A549 (cell line): ENCODE measurements around the gene HMG20B.

Source experiments
- CEBPB ChIP-seq, 2 experiments: fragments of >200 bp in 1 of 2; sonication (Bioruptor Twin) in 1 of 2; formaldehyde crosslinking in 1 of 2; IDR thresholded peaks; 2 replicates each; pipeline ENCODE4 v1.6.1; 2012 to 2016
- CHD4 ChIP-seq: fragments of 200-600 bp; sonication (generic); IDR thresholded peaks from 2 replicates; pipeline ENCODE4 v1.6.1; 2016; ENCODE audit warnings: antibody characterized with exemption, mild to moderate bottlenecking, borderline replicate concordance
- CTCF ChIP-seq: fragments of >200 bp; sonication (Bioruptor Twin); formaldehyde crosslinking; IDR thresholded peaks from 3 replicates; pipeline ENCODE4 v1.5.1; 2016
- HOXB5 ChIP-seq: fragments of 250-450 bp; sonication (Bioruptor Pico); IDR thresholded peaks from 2 replicates; pipeline ENCODE4 v1.5.0; 2020; ENCODE audit warnings: mild to moderate bottlenecking, moderate library complexity
- KDM1A ChIP-seq: fragments of 200-600 bp; sonication (generic); IDR thresholded peaks from 2 replicates; pipeline ENCODE4 v1.6.1; 2016; ENCODE audit warnings: low read depth, mild to moderate bottlenecking
- MAFK ChIP-seq: fragments of 450-650 bp; IDR thresholded peaks from 2 replicates; pipeline ENCODE4 v1.6.1; 2014; ENCODE audit not compliant: partially characterized antibody
- MAX ChIP-seq: IDR thresholded peaks from 2 replicates; pipeline ENCODE4 v1.6.1; 2012
- POLR2A ChIP-seq: IDR thresholded peaks from 2 replicates; pipeline ENCODE4 v1.6.1; 2012; ENCODE audit warnings: mild to moderate bottlenecking, low read length
- REST ChIP-seq: fragments of 200-600 bp; sonication (generic); IDR thresholded peaks from 2 replicates; pipeline ENCODE4 v1.6.1; 2016; ENCODE audit warnings: antibody characterized with exemption, mild to moderate bottlenecking, moderate library complexity
- RFX5 ChIP-seq: fragments of 450-650 bp; IDR thresholded peaks from 2 replicates; pipeline ENCODE4 v1.7.1; 2014; ENCODE audit warnings: antibody characterized with exemption, mild to moderate bottlenecking, moderate library complexity
- SREBF2 ChIP-seq: fragments of 450-650 bp; IDR thresholded peaks from 2 replicates; pipeline ENCODE4 v1.6.1; 2014; ENCODE audit warnings: mild to moderate bottlenecking, moderate library complexity
- ZSCAN20 ChIP-seq: fragments of 250-450 bp; sonication (Bioruptor Pico); IDR thresholded peaks from 2 replicates; pipeline ENCODE4 v1.8.0; 2022; ENCODE audit warnings: mild to moderate bottlenecking, moderate library complexity

GRCh38 chr19:3607303-3608078 lies 34.7 kb downstream of the HMG20B start:
- TF ChIP-seq MAFK, result no peak
- no peak for TF ChIP-seq CHD4
- no peak for TF ChIP-seq CTCF
- no peak for TF ChIP-seq MAX
- TF ChIP-seq POLR2A, result no peak
- no peak for TF ChIP-seq KDM1A
- TF ChIP-seq REST, result no peak
- TF ChIP-seq HOXB5 (CRISPR knock-in tag), result no peak
- no peak for TF ChIP-seq ZSCAN20
- no peak for TF ChIP-seq CEBPB (IDR thresholded peaks at IDR 0.05)
- TF ChIP-seq RFX5, result no peak
- no peak for TF ChIP-seq SREBF2
